HEK293 (cell line): ENCODE measurements around the gene DDX27.

ENCODE experiments used
- ZNF121 ChIP-seq: fragments of 450-650 bp; formaldehyde crosslinking; IDR thresholded peaks from 2 replicates; pipeline ENCODE4 v1.5.1; 2016; ENCODE audit warnings: missing biosample characterization, missing genetic modification characterization
- ZNF239 ChIP-seq: fragments of 450-650 bp; formaldehyde crosslinking; IDR thresholded peaks from 2 replicates; pipeline ENCODE4 v1.5.1; 2016; ENCODE audit warnings: missing biosample characterization, missing genetic modification characterization
- ZNF362 ChIP-seq: fragments of 450-650 bp; formaldehyde crosslinking; IDR thresholded peaks from 2 replicates; pipeline ENCODE4 v1.5.1; 2016; ENCODE audit warnings: missing biosample characterization, missing genetic modification characterization
- ZNF416 ChIP-seq: fragments of 450-650 bp; formaldehyde crosslinking; IDR thresholded peaks from 2 replicates; pipeline ENCODE4 v1.5.1; 2016; ENCODE audit warnings: missing biosample characterization, missing genetic modification characterization

GRCh38 chr20:49248301-49248700 is 29.1 kb downstream of the DDX27 start:
- TF ChIP-seq ZNF239 (tag by site-specific recombination) (no peak), ZNF121 (no peak), ZNF416 (tag by site-specific recombination) (no peak), ZNF362 (tag by site-specific recombination) (no peak)
